AG10803 (cell line): Measurements from ENCODE around the gene LRP11.

Experiments used
- DNase-seq: peaks from one replicate; pipeline ENCODE4 v3.0.0; 2010; ENCODE audit warnings: low read depth
- H3K4me3 ChIP-seq: 2 replicates; pipeline ENCODE4 v1.5.1; 2011; ENCODE audit warnings: mild to moderate bottlenecking, low read length, control low read depth
- TF ChIP-seq, protein P1 (sequence below): conservative IDR thresholded peaks from 2 replicates; pipeline ENCODE4 v1.5.1; 2011; ENCODE audit warnings: mild to moderate bottlenecking, low read length, control low read depth, inconsistent platforms

LRP11 gene

DNA sequence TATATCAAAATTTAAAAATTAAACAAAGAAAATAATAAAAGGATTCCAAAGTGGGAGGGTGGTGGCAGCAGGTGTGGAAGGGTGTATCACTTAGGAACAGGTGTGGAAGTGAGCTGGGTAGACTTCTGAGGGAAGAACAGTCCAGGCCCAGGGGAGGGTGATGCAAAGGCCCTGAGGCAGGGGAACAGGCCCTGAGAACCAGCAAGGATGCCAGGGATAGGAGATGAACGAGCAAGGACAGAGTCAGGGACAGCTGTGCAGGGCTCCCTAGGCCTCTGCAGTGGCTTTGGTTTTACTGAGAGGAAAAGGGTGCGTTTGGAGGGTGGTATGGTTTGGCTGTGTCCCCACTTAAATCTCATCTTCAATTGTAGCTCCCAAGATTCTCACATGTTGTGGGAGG lies 43.2 kb upstream of the LRP11 start:
- TF ChIP-seq, protein P1, sequence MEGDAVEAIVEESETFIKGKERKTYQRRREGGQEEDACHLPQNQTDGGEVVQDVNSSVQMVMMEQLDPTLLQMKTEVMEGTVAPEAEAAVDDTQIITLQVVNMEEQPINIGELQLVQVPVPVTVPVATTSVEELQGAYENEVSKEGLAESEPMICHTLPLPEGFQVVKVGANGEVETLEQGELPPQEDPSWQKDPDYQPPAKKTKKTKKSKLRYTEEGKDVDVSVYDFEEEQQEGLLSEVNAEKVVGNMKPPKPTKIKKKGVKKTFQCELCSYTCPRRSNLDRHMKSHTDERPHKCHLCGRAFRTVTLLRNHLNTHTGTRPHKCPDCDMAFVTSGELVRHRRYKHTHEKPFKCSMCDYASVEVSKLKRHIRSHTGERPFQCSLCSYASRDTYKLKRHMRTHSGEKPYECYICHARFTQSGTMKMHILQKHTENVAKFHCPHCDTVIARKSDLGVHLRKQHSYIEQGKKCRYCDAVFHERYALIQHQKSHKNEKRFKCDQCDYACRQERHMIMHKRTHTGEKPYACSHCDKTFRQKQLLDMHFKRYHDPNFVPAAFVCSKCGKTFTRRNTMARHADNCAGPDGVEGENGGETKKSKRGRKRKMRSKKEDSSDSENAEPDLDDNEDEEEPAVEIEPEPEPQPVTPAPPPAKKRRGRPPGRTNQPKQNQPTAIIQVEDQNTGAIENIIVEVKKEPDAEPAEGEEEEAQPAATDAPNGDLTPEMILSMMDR = no peak
- H3K4me3 ChIP-seq = no peak overlapping the region
- DNase-seq = no peak

DNA sequence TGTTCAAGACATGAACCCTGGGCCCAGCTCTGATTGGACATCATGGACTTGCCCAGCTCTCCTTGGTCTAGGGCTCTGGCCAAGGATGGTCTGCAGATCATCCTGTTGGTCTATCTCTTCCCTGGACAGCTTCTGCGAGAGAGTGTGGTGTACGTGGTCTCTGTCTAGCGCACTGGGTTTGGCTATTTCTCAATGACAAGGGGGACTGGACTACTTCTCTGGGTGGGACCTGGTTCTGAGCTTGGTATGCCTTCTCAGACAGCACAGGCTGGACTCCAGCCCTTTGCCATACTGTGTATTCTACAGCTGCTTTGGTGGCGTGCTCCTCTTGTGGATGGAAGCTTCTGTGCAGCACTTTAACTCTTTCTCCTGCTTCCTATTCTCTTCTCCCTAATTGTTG lies 42.2 kb upstream of the LRP11 start:
- H3K4me3 ChIP-seq = no peak overlapping the region
- TF ChIP-seq, protein P1 = no peak
- DNase-seq = no peak

DNA sequence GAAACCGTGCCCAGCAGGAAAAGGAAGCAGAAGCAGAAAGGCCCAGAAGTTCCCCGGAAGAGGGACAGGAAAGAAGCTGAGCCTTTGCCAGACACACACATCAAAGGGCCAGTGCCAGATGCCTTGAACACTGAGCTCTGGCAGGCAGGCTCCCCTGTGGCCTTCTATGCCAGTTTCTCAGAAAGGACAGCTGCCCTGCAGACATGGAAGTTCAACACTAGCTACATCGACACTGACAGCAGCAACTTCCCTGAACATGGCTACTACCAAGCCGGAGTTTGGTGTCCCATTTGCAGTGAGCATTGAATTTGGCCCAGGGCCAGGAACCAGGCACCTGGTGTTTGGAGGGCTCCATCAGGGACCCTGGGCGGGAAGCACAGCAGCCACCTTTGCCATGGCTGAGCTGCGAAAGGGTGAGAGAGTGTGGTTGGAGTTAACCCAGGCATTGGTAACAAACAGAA lies 41.8 kb upstream of the LRP11 start:
- no peak overlapping the region for H3K4me3 ChIP-seq
- DNase-seq = no peak
- TF ChIP-seq, protein P1 = no peak

DNA sequence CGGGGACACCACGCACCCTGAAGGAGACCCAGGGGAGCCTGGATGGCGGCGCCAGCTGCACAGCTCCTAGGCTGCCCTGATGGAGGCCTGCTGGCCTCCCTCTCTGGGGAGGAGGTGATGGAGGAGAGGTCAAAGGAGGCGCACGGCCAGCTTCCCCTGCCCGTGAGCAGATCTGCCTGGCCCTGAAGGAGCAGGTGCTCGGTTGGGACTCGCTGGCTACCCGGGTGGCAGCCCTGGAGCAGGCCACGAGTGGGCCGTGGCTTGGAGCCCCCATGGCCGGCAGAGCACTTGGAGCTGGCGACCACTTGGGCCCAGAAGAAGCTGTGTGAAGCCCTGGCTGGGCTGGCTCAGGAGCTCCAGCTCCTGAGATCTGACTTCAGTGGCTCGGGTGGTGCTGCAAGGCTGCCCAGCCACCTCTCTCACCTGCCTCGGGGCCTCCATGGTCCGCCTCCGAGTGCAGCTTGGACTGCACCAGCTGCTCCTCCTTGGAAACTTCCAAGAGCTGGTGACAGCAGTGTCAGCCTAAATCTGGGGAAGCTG lies 41.3 kb upstream of the LRP11 start:
- TF ChIP-seq, protein P1 = no peak
- no peak overlapping the region for H3K4me3 ChIP-seq
- no peak for DNase-seq

DNA sequence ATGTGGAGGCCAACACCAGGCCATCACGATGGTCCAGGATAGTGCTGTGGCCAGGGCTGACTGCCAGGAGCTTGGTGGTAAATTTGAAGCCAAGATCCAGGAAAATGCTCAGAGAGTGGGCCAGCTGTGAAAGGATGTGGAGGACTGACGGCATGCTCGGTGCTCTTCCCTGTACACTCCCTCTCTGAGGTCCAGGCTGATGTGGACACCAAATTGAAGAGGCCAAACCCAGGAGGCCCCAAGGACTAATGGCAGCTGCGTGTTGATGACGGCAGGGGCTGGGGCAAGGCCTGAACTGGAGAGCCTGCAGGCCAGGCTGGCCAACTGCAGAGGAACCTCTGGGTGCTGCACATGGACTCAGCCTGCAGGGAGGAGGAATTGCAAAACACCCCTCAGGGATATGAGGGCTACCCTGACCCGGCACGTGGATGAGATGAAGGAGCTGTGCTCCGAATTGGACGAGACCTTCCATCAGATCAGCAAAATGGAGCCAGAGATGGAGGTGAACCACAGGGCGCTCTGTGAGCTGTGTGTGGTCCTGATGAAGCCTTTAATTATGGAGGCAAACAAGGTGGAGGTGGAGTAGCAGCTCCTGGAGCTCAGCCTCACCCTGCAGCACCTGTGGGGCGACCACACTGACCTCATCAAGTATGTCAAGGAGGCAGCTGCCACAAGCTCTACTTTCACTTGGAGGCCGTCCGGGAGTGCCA lies 40.7 kb upstream of the LRP11 start:
- TF ChIP-seq, protein P1 = no peak
- H3K4me3 ChIP-seq = no peak overlapping the region
- DNase-seq = no peak

DNA sequence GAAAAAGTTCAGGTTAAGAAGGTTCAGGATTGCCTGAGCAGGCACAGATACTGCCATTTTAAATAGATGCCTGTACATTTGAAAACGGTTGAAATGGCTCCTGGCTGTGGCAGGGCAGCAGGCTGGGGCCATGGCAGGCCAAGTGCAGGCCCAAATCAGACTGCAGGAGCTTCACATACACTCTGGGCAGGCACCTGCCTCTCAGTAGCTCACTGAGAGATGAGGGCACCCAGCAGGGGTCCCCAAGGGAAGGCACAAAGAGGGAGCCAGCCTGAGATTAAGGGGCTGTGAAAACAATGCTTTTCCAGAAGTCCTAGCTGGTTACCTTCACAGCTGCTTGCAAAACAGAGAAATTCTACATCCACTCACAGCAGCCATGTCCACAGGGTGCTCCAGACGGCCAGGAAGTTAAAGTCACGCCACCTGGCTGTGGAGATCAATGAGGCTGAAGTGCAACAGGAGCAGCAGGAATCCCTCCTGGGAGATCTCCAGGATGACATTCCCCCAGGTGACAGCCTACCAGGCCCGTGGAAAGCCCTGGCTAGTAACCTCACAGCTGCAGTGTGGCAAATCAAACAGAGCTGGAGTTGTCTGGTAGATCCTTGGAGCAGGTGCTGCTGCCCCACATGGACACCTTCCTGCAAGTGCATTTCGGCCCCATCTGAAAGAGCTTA lies 39.9 kb upstream of the LRP11 start:
- no peak for DNase-seq
- TF ChIP-seq, protein P1 = no peak
- no peak overlapping the region for H3K4me3 ChIP-seq
